Hepatocyte (in vitro differentiated cells): Measurements from ENCODE around the gene LCN12. TPM values are rescaled to one million over a fixed set of nuclear protein-coding genes. Genes with fewer than 3 reads are reported as not detected.

Experiments
- DNase-seq: peaks from one replicate; pipeline ENCODE4 v3.0.0-alpha.2; 2016; ENCODE audit warnings: low spot score
- H2AFZ ChIP-seq: fragments of 200-600 bp; sonication (generic); 2 replicates; pipeline ENCODE4 v1.6.0; 2016; ENCODE audit warnings: antibody characterized with exemption, mild to moderate bottlenecking
- H3K27ac ChIP-seq: fragments of 200-600 bp; sonication (generic); 2 replicates; pipeline ENCODE4 v1.5.1; 2016; ENCODE audit warnings: mild to moderate bottlenecking
- H3K27me3 ChIP-seq: fragments of 200-600 bp; sonication (generic); 2 replicates; pipeline ENCODE4 v1.6.1; 2016
- H3K36me3 ChIP-seq: fragments of 200-600 bp; sonication (generic); replicated peaks from 2 replicates; pipeline ENCODE4 v1.5.1; 2016; ENCODE audit warnings: low read depth; ENCODE audit not compliant: insufficient read depth
- H3K4me1 ChIP-seq: fragments of 200-600 bp; sonication (generic); 2 replicates; pipeline ENCODE4 v1.5.1; 2016; ENCODE audit warnings: mild to moderate bottlenecking, moderate library complexity; ENCODE audit not compliant: insufficient read depth
- H3K4me2 ChIP-seq: fragments of 200-600 bp; sonication (generic); 2 replicates; pipeline ENCODE4 v1.6.0; 2016
- H3K4me3 ChIP-seq: fragments of 200-600 bp; sonication (generic); 2 replicates; pipeline ENCODE4 v1.5.1; 2016; ENCODE audit warnings: mild to moderate bottlenecking
- H3K79me2 ChIP-seq: fragments of 200-600 bp; sonication (generic); 2 replicates; pipeline ENCODE4 v1.6.0; 2017; ENCODE audit warnings: mild to moderate bottlenecking
- H3K9me2 ChIP-seq: fragments of 200-600 bp; sonication (generic); replicated peaks from 2 replicates; pipeline ENCODE4 v1.6.0; 2017; ENCODE audit warnings: mild to moderate bottlenecking; ENCODE audit not compliant: insufficient read depth
- H3K9me3 ChIP-seq: fragments of 200-600 bp; sonication (generic); 2 replicates; pipeline ENCODE4 v1.5.1; 2016; ENCODE audit warnings: low read depth, mild to moderate bottlenecking
- H4K20me1 ChIP-seq: fragments of 200-600 bp; sonication (generic); 2 replicates; pipeline ENCODE4 v1.6.0; 2016; ENCODE audit warnings: mild to moderate bottlenecking; ENCODE audit not compliant: insufficient read depth, poor library complexity, severe bottlenecking
- CTCF ChIP-seq: fragments of 200-600 bp; sonication (generic); IDR thresholded peaks from 2 replicates; pipeline ENCODE4 v1.5.1; 2016; ENCODE audit warnings: antibody characterized with exemption, mild to moderate bottlenecking; ENCODE audit not compliant: poor library complexity
- EZH2 ChIP-seq: fragments of 200-600 bp; sonication (generic); IDR thresholded peaks from 2 replicates; pipeline ENCODE4 v1.6.1; 2016; ENCODE audit warnings: antibody characterized with exemption, mild to moderate bottlenecking, borderline replicate concordance
- EZH2phosphoT487 ChIP-seq: fragments of 200-600 bp; sonication (generic); IDR thresholded peaks from one replicate; pipeline ENCODE4 v1.6.1; 2018; ENCODE audit warnings: antibody characterized with exemption, mild to moderate bottlenecking, low read depth, moderate library complexity; ENCODE audit not compliant: unreplicated experiment, severe bottlenecking
- WGBS: methylation state at CpG from one replicate; pipeline ENCODE4 v1.1.6; 2016; ENCODE audit warnings: low lambda C conversion rate; ENCODE audit errors: missing lambda C conversion rate; 5-methylcytosine and 5-hydroxymethylcytosine counted together
- polyA plus RNA-seq: library from polyadenylated mRNA; unstranded; fragments of >200 nt; fragmentation: Nextera tagmentation; extraction: Ambion mirVana; gene quantifications from 2 replicates; pipeline ENCODE4 v1.2.1, GENCODE V29; 2016
- total RNA-seq: library from RNA; depleted of rRNA; stranded (reverse); fragments of >200 nt; gene quantifications from 2 replicates; pipeline ENCODE4 v1.2.3, GENCODE V29; 2014

LCN12 gene
- total and polyA plus RNA-seq, 2 experiments from 2014 or later: 4.1 to 27.4 TPM

GRCh38 chr9:136960212-136960937, 8.3 kb downstream of the LCN12 start:
- Histone ChIP-seq H3K27me3 (no peaks in the 10 kb centered on the region), H3K4me2 (no peak overlapping the region), H3K27ac (no peak overlapping the region), H3K4me1 (no peaks in the 10 kb centered on the region), H4K20me1 (no peaks in the 10 kb centered on the region), H3K36me3 (no peaks in the 10 kb centered on the region), H3K9me3 (no peaks in the 10 kb centered on the region), H3K9me2 (no peaks in the 10 kb centered on the region), H2AFZ (no peak overlapping the region), H3K79me2 (no peaks in the 10 kb centered on the region), H3K4me3 (no peak overlapping the region)
- no peak for DNase-seq
- TF ChIP-seq EZH2 (no peak), CTCF (no peak), EZH2phosphoT487 (no peak)
- WGBS: 92% methylated on average over 11 of the region's 19 CpGs

- Histone ChIP-seq H3K4me1 (no peaks in the 10 kb centered on the region), H2AFZ (no peak overlapping the region), H4K20me1 (no peaks in the 10 kb centered on the region), H3K27ac (no peak overlapping the region), H3K4me2 (no peak overlapping the region), H3K36me3 (no peaks in the 10 kb centered on the region), H3K27me3 (no peaks in the 10 kb centered on the region), H3K9me3 (no peaks in the 10 kb centered on the region), H3K9me2 (no peaks in the 10 kb centered on the region), H3K4me3 (no peak overlapping the region), H3K79me2 (no peaks in the 10 kb centered on the region)
- WGBS: 89% methylated on average over 15 of the region's 15 CpGs
- TF ChIP-seq EZH2 (no peak), CTCF (no peak), EZH2phosphoT487 (no peak)
- no peak for DNase-seq
Observed at GRCh38 chr9:136960938-136961275, 8.8 kb downstream of the LCN12 start.

- TF ChIP-seq EZH2: no peak
- no peak for TF ChIP-seq CTCF
- TF ChIP-seq EZH2phosphoT487: no peak
- no peaks in the 10 kb centered on the region for H3K27me3 ChIP-seq
- H3K4me1 ChIP-seq: no peaks in the 10 kb centered on the region
- H3K9me2 ChIP-seq: no peaks in the 10 kb centered on the region
- 81% methylated on average over 23 of the region's 23 CpGs for WGBS
- H2AFZ ChIP-seq: no peak overlapping the region
- H3K27ac ChIP-seq: no peak overlapping the region
- H4K20me1 ChIP-seq: no peaks in the 10 kb centered on the region
- no peaks in the 10 kb centered on the region for H3K9me3 ChIP-seq
- no peaks in the 10 kb centered on the region for H3K79me2 ChIP-seq
- DNase-seq: no peak
- H3K4me3 ChIP-seq: no peak overlapping the region
- H3K36me3 ChIP-seq: no peaks in the 10 kb centered on the region
- no peak overlapping the region for H3K4me2 ChIP-seq
Observed at GRCh38 chr9:136961279-136962065, 9.4 kb downstream of the LCN12 start.
